Epithelial cell of proximal tubule (primary cell): ENCODE data around the gene NFYC. TPM values are rescaled to one million over a fixed set of nuclear protein-coding genes. Genes with fewer than 3 reads are reported as not detected.

ENCODE experiments used
- DNase-seq: peaks from one replicate; pipeline ENCODE4 v3.0.0-alpha.2; 2011; ENCODE audit warnings: low read depth
- H3K4me3 ChIP-seq: 2 replicates; pipeline ENCODE4 v1.5.1; 2011; ENCODE audit warnings: low read depth, mild to moderate bottlenecking, low read length
- total RNA-seq: library from RNA; depleted of rRNA; stranded (reverse); fragments of >200 nt; gene quantifications from 2 replicates; pipeline ENCODE4 v1.2.3, GENCODE V29; 2015
- TF ChIP-seq, protein P1 (sequence below): conservative IDR thresholded peaks from 2 replicates; pipeline ENCODE4 v1.5.1; 2012; ENCODE audit warnings: low read depth, mild to moderate bottlenecking, low read length

NFYC gene
- total RNA-seq, 1 donor from 2014 or later, result 50.5 TPM

DNA sequence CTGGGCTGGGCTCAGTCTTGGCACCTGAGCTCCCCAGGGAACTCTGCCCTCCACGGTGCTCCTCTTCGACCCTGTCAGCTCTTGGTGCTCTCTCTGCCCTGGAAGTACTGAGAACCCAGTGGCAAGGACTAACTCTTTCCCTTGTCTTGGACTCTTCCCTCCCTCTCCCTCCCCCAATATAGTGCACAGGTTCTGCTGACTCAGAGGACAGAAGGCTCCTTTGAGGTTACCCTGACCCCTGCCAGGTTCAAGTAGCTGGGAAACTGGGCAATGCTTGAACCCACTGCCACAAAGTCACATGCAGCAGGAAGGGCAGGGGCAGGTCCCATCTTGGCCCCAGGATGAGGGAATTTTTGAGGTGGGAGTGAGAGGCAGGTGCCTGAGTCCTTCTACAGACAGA lies 112.4 kb downstream of the NFYC start:
- no peak for DNase-seq
- TF ChIP-seq, protein P1, sequence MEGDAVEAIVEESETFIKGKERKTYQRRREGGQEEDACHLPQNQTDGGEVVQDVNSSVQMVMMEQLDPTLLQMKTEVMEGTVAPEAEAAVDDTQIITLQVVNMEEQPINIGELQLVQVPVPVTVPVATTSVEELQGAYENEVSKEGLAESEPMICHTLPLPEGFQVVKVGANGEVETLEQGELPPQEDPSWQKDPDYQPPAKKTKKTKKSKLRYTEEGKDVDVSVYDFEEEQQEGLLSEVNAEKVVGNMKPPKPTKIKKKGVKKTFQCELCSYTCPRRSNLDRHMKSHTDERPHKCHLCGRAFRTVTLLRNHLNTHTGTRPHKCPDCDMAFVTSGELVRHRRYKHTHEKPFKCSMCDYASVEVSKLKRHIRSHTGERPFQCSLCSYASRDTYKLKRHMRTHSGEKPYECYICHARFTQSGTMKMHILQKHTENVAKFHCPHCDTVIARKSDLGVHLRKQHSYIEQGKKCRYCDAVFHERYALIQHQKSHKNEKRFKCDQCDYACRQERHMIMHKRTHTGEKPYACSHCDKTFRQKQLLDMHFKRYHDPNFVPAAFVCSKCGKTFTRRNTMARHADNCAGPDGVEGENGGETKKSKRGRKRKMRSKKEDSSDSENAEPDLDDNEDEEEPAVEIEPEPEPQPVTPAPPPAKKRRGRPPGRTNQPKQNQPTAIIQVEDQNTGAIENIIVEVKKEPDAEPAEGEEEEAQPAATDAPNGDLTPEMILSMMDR, result no peak
- H3K4me3 ChIP-seq, result no peak overlapping the region

- no peak for DNase-seq
- TF ChIP-seq, protein P1, result no peak
- no peak overlapping the region for H3K4me3 ChIP-seq
Measured at GRCh38 chr1:40806240-40806639, 114.7 kb downstream of the NFYC start.

DNA sequence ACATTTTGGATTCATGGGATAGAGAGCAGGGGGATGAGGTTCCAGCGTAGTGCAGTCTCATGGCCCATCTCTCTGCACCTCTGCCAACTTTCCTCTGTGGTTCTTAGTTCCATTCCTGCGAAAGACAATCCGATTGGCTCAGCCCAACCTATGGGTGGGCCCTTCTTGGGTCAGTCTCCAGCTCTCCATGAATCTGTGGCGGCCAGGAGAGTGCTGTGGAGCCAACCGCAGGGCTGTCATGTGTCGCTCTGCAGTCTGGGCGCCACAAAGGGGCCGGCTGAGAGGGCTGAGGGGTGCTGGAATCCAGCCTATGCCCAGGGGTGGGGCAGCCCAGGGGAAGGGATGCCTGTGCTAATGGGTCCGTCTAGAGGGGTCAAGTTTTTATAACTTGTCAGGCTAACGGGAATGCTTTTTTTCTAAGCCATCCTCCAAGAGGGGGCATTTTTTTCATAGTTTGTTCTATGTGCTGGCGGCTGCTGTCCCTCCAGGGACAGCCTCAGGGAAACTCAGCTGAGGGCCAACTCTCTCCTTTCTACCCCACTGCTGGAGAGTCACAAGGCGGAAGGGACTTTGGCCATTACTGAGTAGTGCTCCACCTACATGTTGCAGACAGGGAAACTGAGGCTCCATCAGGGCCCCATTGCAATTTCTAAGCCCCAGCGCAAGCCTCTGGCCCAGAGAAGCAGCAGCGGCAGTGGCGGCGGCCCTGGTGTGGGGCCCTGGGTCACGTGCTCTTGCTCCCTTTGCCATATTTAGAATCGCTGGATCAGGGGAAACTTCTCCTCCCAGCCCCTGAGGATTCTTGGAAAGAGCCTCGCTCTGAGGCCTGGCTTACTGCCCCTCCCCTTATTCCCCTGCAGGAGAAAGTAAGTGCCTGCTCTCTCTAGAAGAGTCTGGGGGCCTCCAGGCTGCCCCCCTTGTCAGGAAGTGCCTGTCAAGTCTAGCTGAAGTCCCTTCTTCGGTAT lies 115.5 kb downstream of the NFYC start:
- H3K4me3 ChIP-seq, result no peak overlapping the region
- TF ChIP-seq, protein P1, result no peak

GRCh38 chr1:40808002-40808401 lies 116.5 kb downstream of the NFYC start:
- H3K4me3 ChIP-seq, result no peak overlapping the region
- DNase-seq, result no peak
- TF ChIP-seq, protein P1, result no peak

More for the DNA sequence above, 115.5 kb downstream of the NFYC start:
- no peak for DNase-seq

- DNase-seq, result no peak
- H3K4me3 ChIP-seq, result no peak overlapping the region
- TF ChIP-seq, protein P1, result no peak
Measured at GRCh38 chr1:40808444-40808843, 116.9 kb downstream of the NFYC start.

DNA sequence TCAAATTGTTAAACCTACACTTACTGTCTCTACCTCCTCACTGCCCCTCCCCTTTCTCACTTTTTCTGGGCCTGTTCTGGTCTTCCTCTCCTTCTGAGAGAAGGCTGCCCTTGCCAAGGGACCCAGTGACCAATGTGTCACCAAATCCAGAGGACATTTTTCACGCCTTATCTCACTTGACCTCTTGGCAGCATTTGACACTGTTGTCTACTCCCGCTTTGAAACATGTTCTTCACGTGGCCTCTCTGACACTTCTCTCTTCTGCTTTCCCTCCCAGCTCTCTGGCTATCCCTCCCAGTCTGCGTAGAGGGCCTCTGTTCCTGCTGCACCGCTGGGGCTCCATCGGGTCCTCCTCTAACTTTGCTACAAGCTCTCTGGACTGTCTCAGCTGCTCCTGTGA lies 117.4 kb downstream of the NFYC start:
- TF ChIP-seq, protein P1, result no peak
- DNase-seq, result no peak
- H3K4me3 ChIP-seq, result no peak overlapping the region
